Left lung (tissue), 10 donors: ENCODE results near the gene C6orf52. TPM values are rescaled to one million over a fixed set of nuclear protein-coding genes. Genes with fewer than 3 reads are reported as not detected.
A peak's percentile ranks its signal among the peaks of the same experiment; 100 is the strongest.
"Not testable (repeated sequence)": the region's sequence is repeated elsewhere in the genome, so short reads cannot be mapped to it uniquely, and the experiment has no call there.

ENCODE experiments used
- ATAC-seq: fragments of 200-7000 bp; cut with Tn5 transposase; one replicate; pipeline ENCODE4 v1.9.1; 2020; ENCODE audit warnings: moderate library complexity
- DNase-seq, 4 donors: peaks; one replicate each; pipeline ENCODE4 v3.0.0-alpha.2; 2013 to 2020
- H3K27ac ChIP-seq, 2 donors: fragments of 200-600 bp; sonication (generic) in 1 of 2; one replicate each; pipeline versions ENCODE4 v1.5.0 to v1.8.0; 2020 to 2021
- H3K27me3 ChIP-seq, 2 donors: fragments of 200-600 bp; sonication (generic) in 1 of 2; one replicate each; pipeline versions ENCODE4 v1.5.0 to v1.8.0; 2020 to 2021
- H3K36me3 ChIP-seq, 2 donors: fragments of 200-600 bp; sonication (generic) in 1 of 2; one replicate each; pipeline versions ENCODE4 v1.5.0 to v1.8.0; 2020 to 2021
- H3K4me1 ChIP-seq, 2 donors: fragments of 200-600 bp; one replicate each; pipeline ENCODE4 v1.8.0; 2021
- H3K4me3 ChIP-seq, 2 donors: fragments of 200-600 bp; sonication (generic) in 1 of 2; one replicate each; pipeline versions ENCODE4 v1.5.0 to v1.8.0; 2020 to 2021; ENCODE audit warnings: mild to moderate bottlenecking in 1 of 2
- H3K9me3 ChIP-seq, 2 donors: fragments of 200-600 bp; sonication (generic) in 1 of 2; one replicate each; pipeline versions ENCODE4 v1.5.0 to v1.8.0; 2020 to 2021
- intact Hi-C, 2 donors: fragments of 100-400 bp; cut with DNase I; formaldehyde crosslinking; loops; one replicate each; pipeline versions ENCODE4 v1.11.2 to v1.14.2; 2022
- polyA plus RNA-seq, 6 donors: library from polyadenylated mRNA; unstranded; fragments of 120-200 nt; gene quantifications; one replicate each; pipeline ENCODE4 v1.2.1, GENCODE V29; 2013; ENCODE audit not compliant: insufficient read length in 6 of 6
- total RNA-seq, 2 donors: library from RNA; stranded (reverse); fragmentation: NEBNext Ultra II Directional; extraction: Animal tissue kit (Norgen Biotek cat#: 25700); gene quantifications; one replicate each; pipeline ENCODE4 v1.2.1, GENCODE V29; 2021
- TF ChIP-seq, protein P1 (sequence below), 2 donors: fragments of 200-600 bp; sonication (generic) in 1 of 2; IDR thresholded peaks; one replicate each; pipeline versions ENCODE4 v1.5.0 to v1.8.0; 2021; ENCODE audit warnings: antibody characterized with exemption in 2 of 2
- donor health status: DM: no; HTN: yes; CAD: no.
- donor health status: DM: no; HTN: no; CAD: no.

Gene C6orf52
- total and polyA plus RNA-seq, 8 donors, result 0.58 to 6.1 (median 1.4) TPM

DNA sequence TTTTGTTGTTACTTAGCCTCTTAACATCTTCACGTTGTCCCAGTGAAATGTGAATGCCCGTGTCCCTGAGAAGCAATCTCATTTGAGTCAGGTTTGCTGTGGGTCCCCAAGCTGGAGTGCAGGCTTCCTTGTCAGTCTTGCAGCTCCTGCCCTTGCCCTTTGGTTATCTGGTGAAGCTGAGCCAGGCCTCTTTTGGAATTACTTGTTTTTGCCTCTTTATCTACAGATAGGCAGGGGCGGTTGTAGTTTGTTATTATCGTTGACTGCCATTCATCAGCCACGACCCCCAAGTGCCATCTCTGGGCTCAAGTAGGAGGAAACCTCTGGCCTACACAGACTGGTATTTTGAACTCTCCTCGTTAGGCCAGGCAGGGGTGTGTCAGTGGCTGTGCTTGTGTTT is 30.6 kb upstream of the C6orf52 start:
- Histone ChIP-seq H3K4me3 (no peak overlapping the region), H3K27ac (peak overlapping the region in 1 of 2 donors; percentile 0), H3K27me3 (no peaks in the 10 kb centered on the region), H3K9me3 (no peaks in the 10 kb centered on the region), H3K36me3 (peaks cover 0 to 28% of the 10 kb centered on the region in 2 donors), H3K4me1 (peaks cover 10 to 38% of the 10 kb centered on the region in 2 donors)
- no peak for DNase-seq
- no peak for ATAC-seq
- TF ChIP-seq, protein P1, sequence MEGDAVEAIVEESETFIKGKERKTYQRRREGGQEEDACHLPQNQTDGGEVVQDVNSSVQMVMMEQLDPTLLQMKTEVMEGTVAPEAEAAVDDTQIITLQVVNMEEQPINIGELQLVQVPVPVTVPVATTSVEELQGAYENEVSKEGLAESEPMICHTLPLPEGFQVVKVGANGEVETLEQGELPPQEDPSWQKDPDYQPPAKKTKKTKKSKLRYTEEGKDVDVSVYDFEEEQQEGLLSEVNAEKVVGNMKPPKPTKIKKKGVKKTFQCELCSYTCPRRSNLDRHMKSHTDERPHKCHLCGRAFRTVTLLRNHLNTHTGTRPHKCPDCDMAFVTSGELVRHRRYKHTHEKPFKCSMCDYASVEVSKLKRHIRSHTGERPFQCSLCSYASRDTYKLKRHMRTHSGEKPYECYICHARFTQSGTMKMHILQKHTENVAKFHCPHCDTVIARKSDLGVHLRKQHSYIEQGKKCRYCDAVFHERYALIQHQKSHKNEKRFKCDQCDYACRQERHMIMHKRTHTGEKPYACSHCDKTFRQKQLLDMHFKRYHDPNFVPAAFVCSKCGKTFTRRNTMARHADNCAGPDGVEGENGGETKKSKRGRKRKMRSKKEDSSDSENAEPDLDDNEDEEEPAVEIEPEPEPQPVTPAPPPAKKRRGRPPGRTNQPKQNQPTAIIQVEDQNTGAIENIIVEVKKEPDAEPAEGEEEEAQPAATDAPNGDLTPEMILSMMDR (IDR thresholded peaks at IDR 0.05), result no peak
- intact Hi-C loops, result no loop called here

DNA sequence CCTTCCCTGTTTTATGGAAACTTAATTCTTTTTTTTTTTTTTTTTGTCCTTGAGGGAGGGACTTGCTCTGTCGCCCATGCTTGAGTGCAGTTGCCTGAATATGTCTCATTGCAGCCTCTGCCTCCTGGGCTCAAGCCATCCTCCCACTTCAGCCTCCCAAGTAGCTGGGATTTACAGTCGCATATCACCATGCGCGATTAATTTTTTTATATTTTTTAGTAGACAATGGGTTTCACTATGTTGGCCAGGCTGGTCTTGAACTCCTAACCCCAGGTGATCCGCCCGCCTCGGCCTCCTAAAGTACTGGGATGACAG is 29.1 kb upstream of the C6orf52 start:
- peaks cover 10 to 42% of the 10 kb centered on the region in 2 donors for H3K4me1 ChIP-seq
- DNase-seq (no peak), ATAC-seq (peak; percentile 4)
- intact Hi-C loops, result no loop called here
- H3K27ac ChIP-seq, result peak overlapping the region; percentile 86 to 87
- TF ChIP-seq, protein P1 (IDR thresholded peaks at IDR 0.05), result no peak
- H3K4me3 ChIP-seq, result peak overlapping the region; percentile 57 to 65
- peaks cover 0 to 5% of the 10 kb centered on the region in 2 donors for H3K9me3 ChIP-seq
- no peaks in the 10 kb centered on the region for H3K27me3 ChIP-seq
- H3K36me3 ChIP-seq, result peaks cover 0 to 14% of the 10 kb centered on the region in 2 donors

DNA sequence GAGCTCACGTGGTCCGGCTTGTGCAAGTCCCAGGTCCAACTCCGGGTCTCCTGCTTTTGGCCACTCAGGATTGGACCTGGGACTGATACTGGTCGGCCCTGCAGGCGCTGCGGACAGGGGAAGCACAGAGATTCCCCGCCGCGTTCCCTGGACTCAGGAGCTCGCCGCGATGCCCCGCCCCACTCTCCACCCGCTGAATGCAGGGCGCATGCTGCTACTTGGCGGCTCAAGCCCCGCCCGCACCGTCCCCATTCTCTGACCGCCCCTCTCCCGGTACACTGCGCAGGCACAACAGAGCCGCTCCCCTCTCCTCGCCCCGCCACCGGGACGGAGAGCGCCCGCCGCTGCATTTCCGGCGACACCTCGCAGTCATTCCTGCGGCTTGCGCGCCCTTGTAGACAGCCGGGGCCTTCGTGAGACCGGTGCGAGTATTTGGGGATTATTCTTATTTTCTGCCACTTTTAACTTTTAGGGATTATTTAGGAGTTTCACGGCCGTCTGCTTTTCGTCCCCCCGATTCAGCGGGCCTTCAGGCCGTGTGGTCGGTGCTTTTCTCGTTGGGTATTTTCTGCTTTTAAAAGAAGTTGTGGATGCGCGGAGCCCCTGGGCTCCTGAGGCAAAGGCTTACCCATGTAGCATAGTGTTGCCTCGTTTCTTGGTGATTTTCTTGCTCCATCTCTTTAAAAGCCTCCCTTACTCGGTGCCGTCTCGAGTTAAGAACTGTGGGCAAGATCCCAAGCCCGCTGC is 28.6 kb upstream of the C6orf52 start, which contains the start of gene TMEM14C:
TMEM14C (plus strand) TSS at position 251 of the 747 bp plus-strand sequence. CDS start 1,544 bp downstream, outside the sequence.
- H3K36me3 ChIP-seq, result peaks cover 0 to 14% of the 10 kb centered on the region in 2 donors
- TF ChIP-seq, protein P1 (IDR thresholded peaks at IDR 0.05), result no peak
- peaks cover 0 to 10% of the 10 kb centered on the region in 2 donors for H3K9me3 ChIP-seq
- intact Hi-C loops, result no loop called here
- H3K27ac ChIP-seq, result peak within 1 kb of the TSS; percentile 86 to 87
- H3K4me1 ChIP-seq, result peaks cover 10 to 42% of the 10 kb centered on the region in 2 donors
- ATAC-seq, result peak; percentile 98
- H3K27me3 ChIP-seq, result no peaks in the 10 kb centered on the region
- H3K4me3 ChIP-seq, result peak within 1 kb of the TSS; percentile 57 to 65
- peak; percentile 96 to 100 (median 99) for DNase-seq

DNA sequence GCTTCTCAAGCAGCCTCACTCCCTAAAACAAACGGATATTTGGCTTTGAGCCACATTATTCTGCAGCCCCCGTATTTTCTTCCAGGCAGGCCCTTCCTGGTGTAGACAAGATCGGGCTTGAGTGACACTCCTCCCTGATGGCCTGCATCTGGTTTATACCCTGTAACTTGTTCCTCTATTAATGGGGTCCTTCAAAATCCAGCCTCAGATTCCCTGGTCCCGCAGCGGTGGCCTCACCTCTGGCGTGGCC is 28.1 kb upstream of the C6orf52 start:
- ATAC-seq, result no peak
- peaks cover 0 to 10% of the 10 kb centered on the region in 2 donors for H3K9me3 ChIP-seq
- intact Hi-C loops, result no loop called here
- H3K4me3 ChIP-seq, result peak overlapping the region; percentile 57 to 65
- H3K27ac ChIP-seq, result peak overlapping the region; percentile 86 to 87
- no peaks in the 10 kb centered on the region for H3K27me3 ChIP-seq
- peaks cover 0 to 14% of the 10 kb centered on the region in 2 donors for H3K36me3 ChIP-seq
- DNase-seq, result no peak
- TF ChIP-seq, protein P1 (IDR thresholded peaks at IDR 0.05), result no peak
- peaks cover 10 to 42% of the 10 kb centered on the region in 2 donors for H3K4me1 ChIP-seq

DNA sequence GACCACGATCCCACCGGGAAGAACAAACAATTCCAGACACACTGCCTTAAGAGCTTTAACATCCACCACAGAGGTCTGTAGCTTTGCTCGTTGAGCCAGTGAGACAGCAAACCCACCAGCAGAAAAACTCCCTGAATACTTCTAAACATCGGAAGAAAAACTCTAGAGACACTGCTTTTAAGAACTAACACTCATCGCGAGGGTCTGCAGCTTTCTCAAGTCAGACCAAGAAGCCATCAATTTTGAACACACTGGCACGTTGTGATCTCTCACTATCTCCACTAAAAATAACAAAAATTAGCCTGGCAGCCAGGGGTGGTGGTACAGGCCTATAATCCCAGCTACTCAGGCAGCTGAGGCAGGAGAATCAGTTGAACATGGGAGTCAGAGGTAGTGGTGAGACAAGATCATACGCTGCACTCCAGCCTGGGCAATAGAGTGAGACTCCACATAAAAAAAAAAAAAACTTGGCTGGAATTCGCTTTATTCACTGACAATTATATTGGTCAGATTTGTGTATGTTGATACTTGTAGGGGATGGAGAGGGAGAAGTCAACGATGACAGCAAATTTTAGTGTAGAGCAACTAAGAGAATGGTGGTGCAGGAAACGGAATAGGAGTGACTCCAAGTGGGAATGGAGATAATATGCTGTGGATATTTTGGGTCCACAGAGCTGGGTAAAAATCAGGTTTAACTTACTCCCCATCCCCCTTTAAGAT is 27.6 kb upstream of the C6orf52 start:
- Histone ChIP-seq H3K4me3 (peak overlapping the region; percentile 57 to 65), H3K27ac (peak overlapping the region; percentile 86 to 87), H3K4me1 (peaks cover 10 to 41% of the 10 kb centered on the region in 2 donors), H3K36me3 (peaks cover 0 to 14% of the 10 kb centered on the region in 2 donors), H3K9me3 (peaks cover 0 to 10% of the 10 kb centered on the region in 2 donors), H3K27me3 (no peaks in the 10 kb centered on the region)
- intact Hi-C loops, result no loop called here
- TF ChIP-seq, protein P1 (IDR thresholded peaks at IDR 0.05), result no peak
- no peak for ATAC-seq
- DNase-seq, result no peak

DNA sequence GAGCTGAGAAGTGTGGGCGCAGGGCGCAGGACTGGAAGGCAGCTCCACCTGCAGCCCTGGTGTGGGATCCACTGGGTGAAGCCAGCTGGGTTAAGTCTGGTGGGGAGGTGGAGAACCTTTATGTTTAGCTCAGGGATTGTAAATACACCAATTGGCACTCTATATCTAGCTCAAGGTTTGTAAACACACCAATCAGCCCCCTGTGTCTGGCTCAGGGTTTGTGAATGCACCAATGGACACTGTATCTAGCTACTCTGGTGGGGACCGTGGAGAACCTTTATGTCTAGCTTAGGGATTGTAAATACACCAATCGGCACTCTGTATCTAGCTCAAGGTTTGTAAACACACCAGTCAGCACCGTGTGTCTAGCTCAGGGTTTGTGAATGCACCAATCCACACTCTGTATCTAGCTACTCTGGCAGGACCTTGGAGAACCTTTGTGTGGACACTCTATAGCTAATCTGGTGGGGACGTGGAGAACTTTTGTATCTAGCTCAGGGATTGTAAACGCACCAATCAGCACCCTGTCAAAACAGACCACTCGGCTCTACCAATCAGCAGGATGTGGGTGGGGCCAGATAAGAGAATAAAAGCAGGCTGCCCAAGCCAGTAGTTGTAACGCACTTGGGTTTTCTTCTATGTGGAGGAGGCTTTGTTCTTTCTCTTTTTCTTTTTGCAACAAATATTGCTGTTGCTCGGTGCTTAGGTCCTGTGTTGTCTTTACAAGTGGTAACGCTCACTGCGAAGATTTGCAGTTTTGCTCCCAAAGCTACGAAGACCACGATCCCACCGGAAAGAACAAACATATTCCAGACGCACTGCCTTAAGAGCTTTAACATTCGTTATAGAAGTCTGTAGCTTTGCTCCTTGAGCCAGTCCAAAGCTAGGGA is 26.8 kb upstream of the C6orf52 start:
- Histone ChIP-seq H3K4me1 (peaks cover 10 to 39% of the 10 kb centered on the region in 2 donors), H3K4me3 (peak overlapping the region; percentile 66 to 74), H3K27ac (peak overlapping the region; percentile 84 to 90)
- DNase-seq, intact Hi-C loops, ATAC-seq, H3K9me3 ChIP-seq, H3K27me3 ChIP-seq, H3K36me3 ChIP-seq: not testable (repeated sequence)
